ENCODE measurements around the gene GRIP2. TPM values are rescaled to one million over a fixed set of nuclear protein-coding genes. Genes with fewer than 3 reads are reported as not detected.

The GRIP2 gene
- total and polyA plus RNA-seq, 2 donors (not counting 3 experiments of a cell fraction or from before 2014, with no cell fraction given) = not detected

GRCh38 chr3:14568269-14568668 is 28.1 kb upstream of the GRIP2 start:
- no peaks in the 10 kb centered on the region for H3K9me3 ChIP-seq (replicated peaks; ENCODE audit: control insufficient read depth, insufficient read depth, low read length)
- CTCF ChIA-PET = no interaction called here

GRCh38 chr3:14566812-14567211 is 26.7 kb upstream of the GRIP2 start:
- no peak for TF ChIP-seq EZH2 (IDR thresholded peaks at IDR 0.05; ENCODE audit: borderline replicate concordance, low read depth, low read length, severe bottlenecking)
- no peak for TF ChIP-seq POLR2AphosphoS5 (IDR thresholded peaks at IDR 0.05; ENCODE audit: insufficient read depth, low read depth, low read length)
- no peak for TF ChIP-seq MAX (IDR thresholded peaks at IDR 0.05; ENCODE audit: insufficient read depth, insufficient read length)
- no peak for TF ChIP-seq JUN (IDR thresholded peaks at IDR 0.05; ENCODE audit: borderline replicate concordance, insufficient read depth, insufficient read length, low read depth)
- TF ChIP-seq GATA2 (IDR thresholded peaks at IDR 0.05; ENCODE audit: insufficient read depth, insufficient read length, low read depth, low read length) = no peak
- TF ChIP-seq FOS (IDR thresholded peaks at IDR 0.05; ENCODE audit: borderline replicate concordance, insufficient read depth, low read length) = no peak
- TF ChIP-seq MYC (IDR thresholded peaks at IDR 0.05; ENCODE audit: low read depth, low read length) = no peak
- no peak for TF ChIP-seq POLR2A (IDR thresholded peaks at IDR 0.05; ENCODE audit: low read depth, low read length)
- no peak for TF ChIP-seq CTCF (IDR thresholded peaks at IDR 0.05; ENCODE audit: extremely low read depth in 1 of 2, insufficient read depth in 1 of 2, low read depth in 1 of 2, low read length in 2 of 2)
- H3K4me3 ChIP-seq (replicated peaks in 1 of 3; ENCODE audit: insufficient read depth in 1 of 3, low read depth in 1 of 3, low read length in 3 of 3) = no peak overlapping the region
- H3K9me1 ChIP-seq (replicated peaks; ENCODE audit: control insufficient read depth, extremely low read depth, insufficient read depth, low read length) = no peaks in the 10 kb centered on the region
- H3K4me1 ChIP-seq (ENCODE audit: control insufficient read depth, extremely low read depth, insufficient read depth, low read length) = no peaks in the 10 kb centered on the region
- no TSS peak for BruUV-seq (replicated peaks)
- no peak for FAIRE-seq
- intact Hi-C loops (cut with micrococcal nuclease) (no loop called here), dilution Hi-C loops (cut with MboI; ENCODE audit: extremely low pct_ligation_motif_present, low sequenced_read_pairs) (no loop called here)
- H3K27me3 ChIP-seq (ENCODE audit: control insufficient read depth in 2 of 2, insufficient read depth in 2 of 2, low read length in 2 of 2) = no peaks in the 10 kb centered on the region
- CTCF ChIA-PET = interaction anchor here (1.1 kb wide), 1 partner anchor 18 kb away, joined by 3 read pairs; no protein-coding TSS in a partner anchor
- POLR2A ChIA-PET = no interaction called here
- H3K4me2 ChIP-seq (ENCODE audit: insufficient read depth, low read length) = no peak overlapping the region
- DNase-seq (ENCODE audit: low read depth, low spot score) = no peak
- no peak overlapping the region for H2AFZ ChIP-seq (ENCODE audit: low read depth, low read length)
- H3K9me3 ChIP-seq (replicated peaks; ENCODE audit: control insufficient read depth, insufficient read depth, low read length) = no peaks in the 10 kb centered on the region
- H4K20me1 ChIP-seq (replicated peaks; ENCODE audit: control insufficient read depth, extremely low read depth, insufficient read depth, low read length) = no peaks in the 10 kb centered on the region
- no peaks in the 10 kb centered on the region for H3K36me3 ChIP-seq (ENCODE audit: control insufficient read depth in 2 of 2, extremely low read depth in 1 of 2, insufficient read depth in 2 of 2, low read length in 2 of 2)
- no peak overlapping the region for H3K9ac ChIP-seq (replicated peaks; ENCODE audit: extremely low read depth, insufficient read depth, low read length)
- no peaks in the 10 kb centered on the region for H3K79me2 ChIP-seq (ENCODE audit: control insufficient read depth, insufficient read depth, low read length)
- no peak overlapping the region for H3K27ac ChIP-seq (ENCODE audit: insufficient read depth, low read depth, low read length)

More at GRCh38 chr3:14568269-14568668, 28.1 kb upstream of the GRIP2 start:
- Histone ChIP-seq H3K79me2 (ENCODE audit: control insufficient read depth, insufficient read depth, low read length) (no peaks in the 10 kb centered on the region), H3K27me3 (ENCODE audit: control insufficient read depth in 2 of 2, insufficient read depth in 2 of 2, low read length in 2 of 2) (no peaks in the 10 kb centered on the region), H3K9me1 (replicated peaks; ENCODE audit: control insufficient read depth, extremely low read depth, insufficient read depth, low read length) (no peaks in the 10 kb centered on the region), H3K4me2 (ENCODE audit: insufficient read depth, low read length) (no peak overlapping the region), H4K20me1 (replicated peaks; ENCODE audit: control insufficient read depth, extremely low read depth, insufficient read depth, low read length) (no peaks in the 10 kb centered on the region), H2AFZ (ENCODE audit: low read depth, low read length) (no peak overlapping the region), H3K4me3 (replicated peaks in 1 of 3; ENCODE audit: insufficient read depth in 1 of 3, low read depth in 1 of 3, low read length in 3 of 3) (no peak overlapping the region), H3K4me1 (ENCODE audit: control insufficient read depth, extremely low read depth, insufficient read depth, low read length) (no peaks in the 10 kb centered on the region), H3K36me3 (ENCODE audit: control insufficient read depth in 2 of 2, extremely low read depth in 1 of 2, insufficient read depth in 2 of 2, low read length in 2 of 2) (no peaks in the 10 kb centered on the region), H3K27ac (ENCODE audit: insufficient read depth, low read depth, low read length) (no peak overlapping the region), H3K9ac (replicated peaks; ENCODE audit: extremely low read depth, insufficient read depth, low read length) (no peak overlapping the region)
- TF ChIP-seq MYC (IDR thresholded peaks at IDR 0.05; ENCODE audit: low read depth, low read length) = no peak
- no peak for TF ChIP-seq FOS (IDR thresholded peaks at IDR 0.05; ENCODE audit: borderline replicate concordance, insufficient read depth, low read length)
- intact Hi-C loops (cut with micrococcal nuclease) (no loop called here), dilution Hi-C loops (cut with MboI; ENCODE audit: extremely low pct_ligation_motif_present, low sequenced_read_pairs) (no loop called here)
- POLR2A ChIA-PET = no interaction called here
- DNase-seq (ENCODE audit: low read depth, low spot score) (no peak), FAIRE-seq (no peak)
- no TSS peak for BruUV-seq (replicated peaks)

Measured in endothelial cell of umbilical vein (primary cell).